Right lobe of liver (tissue), 4 donors: Measurements from ENCODE around the gene ZBTB17.

ENCODE experiments used
- POLR2A ChIP-seq: fragments of 450-650 bp; IDR thresholded peaks from one replicate; pipeline ENCODE4 v1.6.1; 2017; ENCODE audit warnings: antibody characterized with exemption, mild to moderate bottlenecking
- TF ChIP-seq, protein P1 (sequence below), 4 donors: fragments of 200-600 bp in 3 of 4; fragments of 450-650 bp in 1 of 4; IDR thresholded peaks; one replicate each; pipeline versions ENCODE4 v1.5.1 to v1.8.0; 2016 to 2022; ENCODE audit warnings: antibody characterized with exemption in 4 of 4, mild to moderate bottlenecking in 2 of 4
- donor health status: DM: no; HTN: no; CAD: no.
- donor health status: DM: no; HTN: no; CAD: no.
- donor health status: DM: no; HTN: yes; CAD: no.

DNA sequence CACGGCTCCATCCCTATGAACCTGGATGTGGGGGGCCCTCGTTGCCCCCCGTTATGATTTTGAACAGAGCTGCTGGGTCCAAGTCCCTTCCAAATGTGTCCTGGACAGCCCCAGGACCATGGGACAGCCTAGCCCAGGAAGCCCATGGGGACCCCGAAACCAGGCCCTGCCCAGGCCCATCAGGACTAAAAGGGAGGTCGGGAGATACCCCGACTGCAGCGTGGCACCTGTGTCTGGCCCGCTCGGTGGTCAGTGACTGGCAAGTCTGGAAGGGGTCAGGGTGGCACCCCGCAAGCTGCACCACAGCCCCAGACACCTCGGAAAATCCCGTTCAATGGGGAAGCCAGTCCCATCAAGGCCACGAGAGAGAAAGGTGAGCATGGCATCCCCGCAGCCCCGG lies 17.8 kb upstream of the ZBTB17 start:
- TF ChIP-seq, protein P1, sequence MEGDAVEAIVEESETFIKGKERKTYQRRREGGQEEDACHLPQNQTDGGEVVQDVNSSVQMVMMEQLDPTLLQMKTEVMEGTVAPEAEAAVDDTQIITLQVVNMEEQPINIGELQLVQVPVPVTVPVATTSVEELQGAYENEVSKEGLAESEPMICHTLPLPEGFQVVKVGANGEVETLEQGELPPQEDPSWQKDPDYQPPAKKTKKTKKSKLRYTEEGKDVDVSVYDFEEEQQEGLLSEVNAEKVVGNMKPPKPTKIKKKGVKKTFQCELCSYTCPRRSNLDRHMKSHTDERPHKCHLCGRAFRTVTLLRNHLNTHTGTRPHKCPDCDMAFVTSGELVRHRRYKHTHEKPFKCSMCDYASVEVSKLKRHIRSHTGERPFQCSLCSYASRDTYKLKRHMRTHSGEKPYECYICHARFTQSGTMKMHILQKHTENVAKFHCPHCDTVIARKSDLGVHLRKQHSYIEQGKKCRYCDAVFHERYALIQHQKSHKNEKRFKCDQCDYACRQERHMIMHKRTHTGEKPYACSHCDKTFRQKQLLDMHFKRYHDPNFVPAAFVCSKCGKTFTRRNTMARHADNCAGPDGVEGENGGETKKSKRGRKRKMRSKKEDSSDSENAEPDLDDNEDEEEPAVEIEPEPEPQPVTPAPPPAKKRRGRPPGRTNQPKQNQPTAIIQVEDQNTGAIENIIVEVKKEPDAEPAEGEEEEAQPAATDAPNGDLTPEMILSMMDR (IDR thresholded peaks at IDR 0.05): no peak
- no peak for TF ChIP-seq POLR2A
